ENCODE results near the gene EPHB4.
A peak's percentile ranks its signal among the peaks of the same experiment; 100 is the strongest.

Gene EPHB4

DNA sequence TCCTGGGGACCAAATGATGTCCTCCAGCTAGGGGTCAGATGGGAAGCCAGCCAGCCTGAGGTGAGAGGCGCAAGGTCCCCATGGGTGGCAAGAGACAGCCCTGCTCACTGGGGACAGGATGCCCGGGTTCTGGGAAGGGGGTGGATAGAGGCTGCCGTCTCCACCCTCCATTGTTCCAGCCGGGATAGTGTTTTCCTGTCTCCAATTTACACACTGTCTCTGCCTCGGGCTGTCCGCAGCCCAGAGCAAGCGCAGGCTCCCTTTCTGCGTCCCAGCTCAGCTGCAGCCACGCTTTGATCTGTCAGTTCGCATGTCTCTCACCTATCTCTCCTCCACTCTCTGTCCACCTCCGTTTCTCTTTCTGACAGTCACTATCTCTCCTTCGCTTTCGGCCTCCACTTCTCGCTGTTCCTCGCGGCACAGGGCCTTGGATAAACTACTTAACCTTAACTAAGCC, 2.1 kb downstream of the EPHB4 start:
- peak overlapping the region; percentile 59 for H3K4me3 ChIP-seq (ENCODE audit: low read length)
- DNase-seq (ENCODE audit: low read depth) = no peak
- TF ChIP-seq, protein P1, sequence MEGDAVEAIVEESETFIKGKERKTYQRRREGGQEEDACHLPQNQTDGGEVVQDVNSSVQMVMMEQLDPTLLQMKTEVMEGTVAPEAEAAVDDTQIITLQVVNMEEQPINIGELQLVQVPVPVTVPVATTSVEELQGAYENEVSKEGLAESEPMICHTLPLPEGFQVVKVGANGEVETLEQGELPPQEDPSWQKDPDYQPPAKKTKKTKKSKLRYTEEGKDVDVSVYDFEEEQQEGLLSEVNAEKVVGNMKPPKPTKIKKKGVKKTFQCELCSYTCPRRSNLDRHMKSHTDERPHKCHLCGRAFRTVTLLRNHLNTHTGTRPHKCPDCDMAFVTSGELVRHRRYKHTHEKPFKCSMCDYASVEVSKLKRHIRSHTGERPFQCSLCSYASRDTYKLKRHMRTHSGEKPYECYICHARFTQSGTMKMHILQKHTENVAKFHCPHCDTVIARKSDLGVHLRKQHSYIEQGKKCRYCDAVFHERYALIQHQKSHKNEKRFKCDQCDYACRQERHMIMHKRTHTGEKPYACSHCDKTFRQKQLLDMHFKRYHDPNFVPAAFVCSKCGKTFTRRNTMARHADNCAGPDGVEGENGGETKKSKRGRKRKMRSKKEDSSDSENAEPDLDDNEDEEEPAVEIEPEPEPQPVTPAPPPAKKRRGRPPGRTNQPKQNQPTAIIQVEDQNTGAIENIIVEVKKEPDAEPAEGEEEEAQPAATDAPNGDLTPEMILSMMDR (conservative IDR thresholded peaks at IDR 0.05; ENCODE audit: low read depth, low read length) = no peak

DNA sequence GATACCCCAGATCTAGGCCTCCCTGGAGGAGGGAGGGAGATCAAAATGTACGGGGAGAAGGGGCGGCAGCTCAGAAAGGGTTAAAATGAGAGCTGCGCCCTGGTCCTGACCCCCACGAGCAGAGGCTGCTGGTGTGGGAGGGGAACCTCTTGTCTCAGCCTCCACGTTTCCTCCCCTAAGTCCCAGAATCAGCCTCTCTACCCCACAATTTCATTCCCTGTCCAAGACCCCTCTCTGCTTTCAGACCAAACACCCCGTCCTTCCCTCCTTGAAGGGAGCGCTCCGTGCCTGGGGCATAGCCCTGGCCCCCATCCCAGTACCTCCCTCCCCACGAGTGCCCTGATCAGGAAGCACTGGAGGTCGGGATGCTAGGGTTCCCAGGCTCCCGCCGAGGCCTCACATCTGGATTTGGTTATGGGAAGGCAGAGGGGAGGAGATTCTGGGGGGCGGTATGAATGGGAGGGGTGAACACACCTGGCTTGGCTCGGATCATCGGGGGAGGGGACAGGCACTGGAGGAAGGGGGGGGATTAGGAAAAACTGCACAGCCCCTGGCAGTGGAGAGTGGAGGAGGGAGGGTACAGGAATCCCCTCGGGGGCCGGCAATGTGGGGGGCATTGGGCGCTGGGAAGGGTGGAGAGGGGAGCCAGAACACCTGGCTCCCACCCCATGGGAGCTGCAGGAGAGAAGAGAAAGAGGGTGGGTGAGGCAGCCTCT, 2.7 kb downstream of the EPHB4 start:
- TF ChIP-seq, protein P1 (conservative IDR thresholded peaks at IDR 0.05; ENCODE audit: low read depth, low read length) = no peak
- H3K4me3 ChIP-seq (ENCODE audit: low read length) = peak overlapping the region; percentile 59
- DNase-seq (ENCODE audit: low read depth) = no peak

GRCh38 chr7:100823534-100823933, 3.8 kb downstream of the EPHB4 start:
- no peak for DNase-seq (ENCODE audit: low read depth)
- TF ChIP-seq, protein P1 (conservative IDR thresholded peaks at IDR 0.05; ENCODE audit: low read depth, low read length) = no peak
- no peak overlapping the region for H3K4me3 ChIP-seq (ENCODE audit: low read length)

- no peak overlapping the region for H3K4me3 ChIP-seq (ENCODE audit: low read length)
- TF ChIP-seq, protein P1 (conservative IDR thresholded peaks at IDR 0.05; ENCODE audit: low read depth, low read length) = no peak
- DNase-seq (ENCODE audit: low read depth) = no peak
These were observed 4.2 kb downstream of the EPHB4 start for GRCh38 chr7:100823140-100823525.

DNA sequence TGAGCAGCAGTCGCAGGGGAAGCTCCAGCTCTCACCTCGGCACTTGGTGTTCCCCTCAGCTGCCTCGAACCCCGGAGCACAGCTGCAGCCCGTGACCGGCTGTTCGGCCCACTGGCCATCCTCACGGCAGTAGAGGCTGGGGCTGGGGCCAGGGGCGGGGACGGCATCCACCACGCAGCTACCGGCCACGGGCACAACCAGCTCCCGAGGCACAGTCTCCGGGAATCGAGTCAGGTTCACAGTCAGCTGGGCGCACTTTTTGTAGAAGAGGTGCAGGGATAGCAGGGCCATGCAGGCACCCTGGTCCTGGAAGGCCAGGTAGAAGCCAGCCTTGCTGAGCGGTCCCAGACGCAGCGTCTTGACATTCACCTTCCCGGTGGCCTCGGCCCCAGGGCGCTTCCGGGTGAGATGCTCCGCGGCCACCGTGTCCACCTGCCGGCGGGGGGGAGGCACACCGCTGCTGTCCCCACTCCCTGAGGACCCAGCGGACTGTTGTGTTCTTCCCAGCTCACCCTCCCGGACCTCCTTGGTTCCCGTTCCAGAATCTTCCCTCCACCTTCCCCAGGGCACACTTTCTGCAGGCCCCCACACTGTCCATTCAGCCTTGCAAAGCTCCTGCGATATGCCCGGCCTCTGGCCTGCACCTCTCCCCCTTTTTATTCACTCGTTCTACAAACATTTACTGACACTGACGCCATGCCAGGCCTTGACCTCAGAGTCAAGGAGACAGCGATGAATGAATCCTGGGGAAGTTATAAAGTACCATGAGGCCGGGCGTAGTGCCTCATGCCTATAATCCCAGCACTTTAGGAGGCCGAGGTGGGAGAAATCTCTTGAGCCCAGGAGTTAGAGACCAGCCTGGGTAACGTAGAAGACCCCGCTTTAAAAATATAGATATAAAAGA, 4.8 kb downstream of the EPHB4 start:
- no peak overlapping the region for H3K4me3 ChIP-seq (ENCODE audit: low read length)
- TF ChIP-seq, protein P1 (conservative IDR thresholded peaks at IDR 0.05; ENCODE audit: low read depth, low read length) = no peak
- no peak for DNase-seq (ENCODE audit: low read depth)

GRCh38 chr7:100819586-100819985, 7.7 kb downstream of the EPHB4 start:
- no peak overlapping the region for H3K4me3 ChIP-seq (ENCODE audit: low read length)
- DNase-seq (ENCODE audit: low read depth) = no peak
- TF ChIP-seq, protein P1 (conservative IDR thresholded peaks at IDR 0.05; ENCODE audit: low read depth, low read length) = no peak
